GM03348 (cell line): ENCODE results near the gene UNC45B.
"Not testable (repeated sequence)": the region's sequence is repeated elsewhere in the genome, so short reads cannot be mapped to it uniquely, and the experiment has no call there.

Experiments used
- DNase-seq: peaks from one replicate; pipeline ENCODE4 v3.0.0; 2012; ENCODE audit warnings: low spot score

Gene UNC45B

DNA sequence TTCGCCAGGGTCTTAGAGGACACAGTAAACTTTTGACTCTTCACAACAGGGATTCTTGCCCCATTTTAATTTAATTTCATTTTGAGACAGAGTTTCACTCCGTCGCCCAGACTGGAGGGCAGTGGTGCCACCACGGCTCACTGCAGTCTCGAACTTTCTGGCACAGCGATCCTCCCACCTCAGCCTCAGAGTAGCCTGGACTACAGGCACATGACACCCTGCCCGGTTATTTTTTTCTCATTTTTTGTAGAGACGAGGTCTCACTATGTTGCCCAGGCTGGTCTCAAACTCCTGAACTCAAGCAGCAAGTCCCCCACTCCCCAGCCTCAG, 5.2 kb upstream of the UNC45B start:
- no peak for DNase-seq

DNA sequence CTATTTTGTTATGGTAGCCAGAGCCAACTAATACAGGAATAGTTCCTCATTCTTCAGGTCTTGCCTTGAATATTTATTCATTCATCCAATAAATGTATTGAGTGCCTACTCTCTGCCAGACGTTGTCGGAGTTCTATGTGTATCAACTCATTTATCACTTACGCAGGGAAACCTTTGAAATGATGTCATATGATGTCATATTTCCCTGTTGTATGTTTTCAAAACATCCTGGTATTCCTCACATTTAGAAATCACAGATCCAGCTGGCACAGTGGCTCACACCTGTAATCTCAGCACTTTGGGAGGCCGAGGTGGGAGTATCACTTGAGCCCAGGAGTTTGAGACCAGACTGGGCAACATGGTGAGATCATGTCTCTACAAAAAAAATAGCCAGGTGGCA, 2.8 kb upstream of the UNC45B start:
- DNase-seq: no peak

DNA sequence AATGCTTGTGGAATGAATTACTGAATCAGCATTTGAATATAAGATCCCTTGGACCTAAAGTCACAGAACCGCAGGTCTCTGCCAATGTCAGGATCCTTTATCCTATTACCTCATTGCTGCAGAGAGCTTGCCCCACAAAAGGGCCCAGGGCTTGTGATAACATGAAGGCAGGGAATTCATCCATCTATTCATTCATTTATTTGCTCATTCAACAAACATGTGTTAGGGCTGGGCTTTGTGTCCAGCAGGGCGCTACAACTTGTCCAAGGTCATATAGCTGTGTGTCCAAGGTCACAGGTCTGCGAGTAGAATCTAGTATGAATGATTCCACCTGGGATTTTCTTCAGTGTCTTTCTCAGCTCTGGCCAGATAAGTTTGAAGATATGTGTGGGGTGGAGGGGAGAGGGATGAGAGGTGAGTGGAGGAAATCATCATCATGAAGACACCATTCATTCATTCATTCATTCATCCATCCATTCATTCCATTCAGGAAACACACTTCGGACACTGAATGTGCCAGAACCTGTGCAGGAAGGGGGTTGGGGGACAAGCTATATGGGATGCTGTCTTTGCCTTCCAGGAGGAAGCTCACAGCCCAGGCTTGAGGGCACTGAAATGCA, 1.3 kb upstream of the UNC45B start:
- no peak for DNase-seq

DNA sequence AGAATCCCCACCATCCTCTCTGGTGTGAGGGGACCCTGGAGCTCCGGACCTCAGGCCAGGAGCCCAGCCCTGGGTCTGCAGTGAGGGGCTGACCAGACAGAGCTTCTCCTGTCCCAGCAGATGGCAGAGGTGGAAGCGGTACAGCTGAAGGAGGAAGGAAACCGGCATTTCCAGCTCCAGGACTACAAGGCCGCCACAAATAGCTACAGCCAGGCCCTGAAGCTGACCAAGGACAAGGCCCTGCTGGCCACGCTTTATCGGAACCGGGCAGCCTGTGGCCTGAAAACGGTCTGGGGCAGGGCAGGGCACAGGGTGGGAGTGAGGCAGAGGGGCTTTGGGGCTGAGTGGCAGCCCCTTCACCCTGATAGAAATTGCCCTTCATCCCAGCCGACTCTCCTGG, 527 bp downstream of the UNC45B start:
- no peak for DNase-seq

DNA sequence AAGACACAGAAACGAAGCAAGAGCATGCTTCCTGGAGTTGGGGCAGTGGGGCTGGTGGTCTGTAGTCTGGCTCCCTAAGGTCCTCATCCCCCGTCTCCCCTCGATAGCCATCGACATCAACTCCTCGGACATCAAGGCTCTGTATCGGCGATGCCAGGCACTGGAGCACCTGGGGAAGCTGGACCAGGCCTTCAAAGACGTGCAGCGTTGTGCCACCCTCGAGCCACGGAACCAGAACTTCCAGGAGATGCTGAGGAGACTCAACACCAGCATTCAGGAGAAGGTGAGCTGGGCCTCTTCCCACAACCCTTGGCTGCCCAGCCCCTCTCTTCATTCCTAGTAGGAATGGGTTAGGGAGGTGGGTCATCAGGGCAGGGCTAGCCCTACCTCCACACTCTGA, 2.3 kb downstream of the UNC45B start:
- DNase-seq: no peak

DNA sequence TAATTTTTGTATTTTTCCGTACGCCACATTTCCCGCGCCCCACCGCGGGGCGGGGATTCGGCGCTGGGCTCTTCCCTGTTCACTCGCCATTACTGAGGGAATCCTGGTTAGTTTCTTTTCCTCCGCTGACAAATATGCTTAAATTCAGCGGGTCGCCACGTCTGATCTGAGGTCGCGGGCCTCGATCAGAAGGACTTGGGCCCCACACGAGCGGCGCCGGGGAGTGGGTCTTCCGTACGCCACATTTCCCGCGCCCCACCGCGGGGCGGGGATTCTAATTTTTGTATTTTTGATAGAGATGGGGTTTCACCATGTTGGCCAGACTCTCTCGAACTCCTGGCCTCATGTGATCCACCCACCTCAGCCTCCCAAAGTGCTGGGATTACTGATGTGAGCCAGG, 3.5 kb downstream of the UNC45B start:
- not testable (repeated sequence) for DNase-seq

DNA sequence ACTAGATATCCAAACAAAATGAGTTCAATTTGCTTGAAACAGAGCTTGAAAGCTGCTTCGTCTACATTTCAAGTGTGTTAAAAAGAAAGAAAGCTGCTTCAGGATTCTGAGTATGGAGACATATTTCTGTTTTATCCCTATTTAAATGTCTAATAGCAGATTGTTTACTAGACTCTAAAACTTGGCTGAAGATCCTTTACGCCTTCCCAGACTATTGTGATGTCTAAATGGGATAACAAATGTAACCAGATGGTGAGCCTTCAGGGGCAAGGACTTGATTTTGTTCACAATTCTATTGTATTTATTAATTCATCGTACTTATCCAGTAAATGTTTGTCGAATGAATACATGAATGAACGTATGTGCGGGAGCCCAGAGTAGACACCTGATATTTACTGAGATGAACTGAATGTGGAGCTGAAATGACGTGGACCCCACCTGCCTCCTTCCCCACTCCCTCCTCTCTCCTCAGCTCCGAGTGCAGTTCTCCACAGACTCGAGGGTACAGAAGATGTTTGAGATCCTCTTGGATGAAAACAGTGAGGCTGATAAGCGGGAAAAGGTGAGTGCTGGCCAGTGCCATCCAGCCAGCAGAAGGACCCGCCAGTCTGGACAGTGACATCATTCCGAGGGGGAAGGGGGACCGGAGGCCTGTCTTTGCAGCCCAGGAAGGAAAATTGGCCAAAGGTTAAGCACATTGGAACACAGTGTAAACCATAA, 5.0 kb downstream of the UNC45B start:
- DNase-seq: no peak

DNA sequence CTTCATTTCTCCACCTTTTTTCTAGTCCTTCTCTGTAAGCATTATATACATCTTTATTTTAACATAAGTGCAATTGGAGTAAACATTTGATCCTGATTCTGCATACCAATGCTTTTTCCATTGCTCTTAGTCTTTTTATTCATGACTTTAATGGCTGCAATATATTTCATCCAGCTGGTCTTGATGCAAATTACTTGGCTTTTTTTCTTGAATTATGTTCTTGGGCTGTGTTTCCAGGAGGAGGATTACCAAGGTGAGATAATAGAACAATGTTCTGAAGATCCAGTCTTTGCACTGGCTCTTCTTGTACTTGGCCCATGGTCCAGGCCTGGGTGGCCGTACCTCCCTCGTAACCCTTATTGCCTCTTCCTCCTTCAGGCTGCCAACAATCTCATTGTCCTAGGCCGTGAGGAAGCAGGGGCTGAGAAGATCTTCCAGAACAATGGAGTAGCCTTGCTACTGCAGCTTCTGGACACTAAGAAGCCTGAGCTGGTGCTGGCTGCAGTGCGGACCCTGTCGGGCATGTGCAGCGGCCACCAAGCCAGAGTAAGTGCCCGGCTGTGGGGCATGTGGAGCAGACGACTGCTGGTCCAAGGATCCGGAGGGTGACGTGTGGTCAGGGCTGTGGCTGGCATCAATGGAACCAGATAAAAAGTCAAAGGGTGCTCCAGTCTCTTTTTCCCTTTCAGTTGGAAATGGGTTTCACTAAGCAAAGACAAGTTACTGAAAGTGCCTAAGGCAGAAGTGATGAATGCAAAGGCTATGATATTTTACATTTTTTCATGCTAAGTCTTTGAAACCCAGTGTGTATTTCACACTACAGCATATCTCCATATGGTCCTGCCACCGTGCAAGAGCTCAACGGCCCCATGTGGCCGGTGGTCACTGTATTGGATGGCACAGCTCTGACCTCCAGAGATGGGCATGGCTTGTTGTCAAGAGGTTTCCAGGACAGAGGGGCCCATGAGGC, 6.9 kb downstream of the UNC45B start:
- DNase-seq: no peak

DNA sequence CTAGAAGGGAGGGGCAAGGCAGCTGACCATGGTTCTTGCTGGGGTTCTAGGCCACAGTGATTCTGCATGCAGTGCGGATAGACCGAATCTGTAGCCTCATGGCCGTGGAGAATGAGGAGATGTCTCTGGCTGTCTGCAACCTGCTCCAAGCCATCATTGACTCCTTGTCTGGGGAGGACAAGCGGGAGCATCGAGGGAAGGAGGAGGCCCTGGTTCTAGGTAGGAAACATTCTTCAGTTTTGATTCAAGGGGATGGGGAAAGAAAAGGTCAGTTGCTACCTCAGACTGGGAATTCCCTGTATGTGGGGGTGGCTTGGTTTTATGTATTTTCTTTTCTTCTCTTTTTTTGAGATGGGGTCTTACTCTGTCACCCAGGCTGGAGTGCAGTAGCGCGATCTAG, 7.6 kb downstream of the UNC45B start:
- no peak for DNase-seq

DNA sequence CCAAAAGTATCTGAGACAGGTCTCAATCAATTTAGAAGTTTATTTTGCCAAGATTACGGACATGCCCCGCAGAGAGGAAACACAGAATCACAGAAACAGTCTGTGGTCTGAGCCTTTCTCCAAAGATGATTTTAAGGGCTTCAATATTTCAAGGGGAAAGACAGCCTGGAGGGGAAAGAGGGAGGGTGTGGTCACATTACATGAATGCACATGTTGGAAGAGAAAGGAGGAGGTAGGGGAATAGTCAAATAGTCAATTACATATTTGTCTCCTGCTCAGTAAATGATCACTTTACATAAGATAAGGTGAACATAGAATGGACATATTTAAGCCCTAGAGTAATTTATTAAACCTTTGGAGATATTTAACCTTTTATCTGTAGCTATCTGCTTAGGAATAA, 12.3 kb downstream of the UNC45B start:
- no peak for DNase-seq

DNA sequence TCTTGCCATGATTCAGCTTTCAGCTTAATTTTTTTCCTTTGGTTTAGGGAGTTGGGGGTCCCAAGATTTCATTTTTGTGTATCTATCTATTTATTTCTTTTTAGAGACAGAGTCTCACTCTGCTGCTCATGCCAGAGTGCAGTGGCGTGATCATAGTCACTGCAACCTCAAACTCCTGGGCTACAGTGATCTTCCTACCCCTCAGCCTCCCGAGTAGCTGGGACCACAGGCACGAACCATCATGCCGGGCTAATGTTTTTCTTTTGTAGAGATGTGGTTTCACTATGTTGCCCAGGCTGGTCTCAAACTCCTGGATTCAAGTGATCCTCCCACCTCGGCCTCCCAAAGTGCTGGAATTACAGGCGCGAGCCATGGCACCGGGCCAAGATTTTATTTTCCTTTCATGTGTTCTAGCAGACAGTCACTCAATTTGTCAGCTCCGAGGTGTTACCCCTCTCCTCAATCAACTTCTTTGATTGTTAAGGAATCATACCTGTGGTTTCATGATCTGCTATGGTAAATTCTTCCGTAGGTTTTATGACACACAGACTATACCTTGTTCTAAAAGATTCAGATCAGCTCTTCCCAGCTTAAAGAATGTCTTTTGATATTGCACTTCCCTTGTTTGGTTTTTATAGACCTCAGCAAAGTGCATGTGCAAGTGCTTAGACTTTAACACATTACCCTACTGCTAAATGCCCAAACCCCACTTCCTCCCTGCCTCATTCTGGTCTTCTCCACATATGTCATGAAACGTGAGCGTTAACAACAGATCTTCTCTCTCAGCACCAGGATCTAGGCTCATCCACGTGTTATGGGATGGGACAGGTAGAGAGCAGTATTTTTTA, 13.0 kb downstream of the UNC45B start:
- no peak for DNase-seq

DNA sequence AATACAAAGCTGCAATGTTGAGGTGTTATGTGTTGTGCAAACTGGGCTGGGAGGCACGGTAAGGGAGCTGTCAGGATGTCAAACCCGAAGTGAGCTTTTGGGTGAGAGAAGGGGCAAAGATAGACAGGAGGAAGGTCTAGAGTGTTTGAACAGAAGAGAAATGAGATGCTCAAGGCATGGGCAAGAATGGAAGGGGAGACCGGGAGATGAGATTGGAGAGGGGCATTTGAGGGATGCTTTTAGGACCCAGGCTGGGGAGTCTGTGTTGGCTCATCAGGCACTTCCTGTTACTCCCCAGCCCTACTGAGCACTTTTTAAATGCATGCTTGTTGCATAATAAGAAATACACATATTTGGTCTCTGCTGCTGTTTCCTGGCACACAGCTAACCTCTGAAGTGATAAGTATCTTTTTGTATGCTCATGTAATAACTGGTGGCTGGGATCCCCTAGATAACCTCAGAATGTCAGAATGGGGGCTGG, 13.7 kb downstream of the UNC45B start:
- DNase-seq: no peak

DNA sequence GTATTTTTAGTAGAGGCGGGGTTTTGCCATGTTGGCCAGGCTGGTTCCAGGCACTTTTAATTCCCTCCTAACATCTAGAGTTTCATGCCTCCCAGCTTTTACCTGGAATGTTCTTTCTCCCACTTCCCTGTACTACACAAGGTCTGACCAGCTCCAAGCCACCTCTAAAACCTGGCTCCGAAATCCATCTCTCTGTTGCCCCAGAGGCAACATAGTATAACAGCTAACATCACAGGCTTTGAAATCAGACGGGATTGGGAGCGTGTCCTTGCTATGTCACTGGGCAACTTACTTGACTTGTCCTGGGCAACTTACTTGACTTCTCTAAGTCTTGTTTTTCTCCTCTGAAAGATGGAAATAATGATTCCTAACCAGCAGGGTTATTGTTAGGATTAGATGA, 15.1 kb downstream of the UNC45B start:
- DNase-seq: no peak

DNA sequence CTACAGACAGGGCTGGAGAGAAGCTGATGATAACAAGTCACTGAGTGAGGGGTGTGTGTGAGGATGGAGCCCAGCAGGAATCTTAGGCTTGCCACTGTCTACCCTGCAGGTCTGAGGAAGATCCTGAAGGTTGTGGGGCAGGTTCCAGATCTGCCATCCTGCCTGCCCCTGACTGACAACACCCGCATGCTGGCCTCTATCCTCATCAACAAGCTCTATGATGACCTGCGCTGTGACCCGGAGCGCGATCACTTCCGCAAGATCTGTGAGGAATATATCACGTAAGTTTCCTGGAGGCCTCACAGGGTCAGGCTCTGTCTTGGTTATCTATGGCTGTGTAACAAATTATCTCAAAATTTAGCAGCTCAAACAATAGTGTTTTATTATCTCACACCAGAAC, 16.3 kb downstream of the UNC45B start:
- DNase-seq: no peak

DNA sequence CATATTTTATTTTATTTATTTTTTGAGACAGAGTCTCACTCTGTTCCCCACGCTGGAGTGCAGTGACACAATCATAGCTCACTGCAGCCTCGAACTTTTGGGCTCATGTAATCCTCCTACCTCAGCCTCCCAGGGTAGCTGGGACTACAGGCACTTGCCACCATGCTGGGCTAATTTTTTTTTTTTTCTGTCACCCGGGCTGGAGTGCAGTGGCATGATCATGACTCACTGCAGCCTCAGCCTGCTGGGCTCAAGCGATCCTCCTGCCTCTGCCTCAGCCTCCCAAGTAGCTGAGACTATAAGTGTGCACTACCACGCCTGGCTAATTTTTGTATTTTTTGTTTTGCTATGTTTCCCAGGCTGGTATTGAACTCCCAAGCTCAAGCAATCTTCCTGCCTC, 17.1 kb downstream of the UNC45B start:
- DNase-seq: no peak

DNA sequence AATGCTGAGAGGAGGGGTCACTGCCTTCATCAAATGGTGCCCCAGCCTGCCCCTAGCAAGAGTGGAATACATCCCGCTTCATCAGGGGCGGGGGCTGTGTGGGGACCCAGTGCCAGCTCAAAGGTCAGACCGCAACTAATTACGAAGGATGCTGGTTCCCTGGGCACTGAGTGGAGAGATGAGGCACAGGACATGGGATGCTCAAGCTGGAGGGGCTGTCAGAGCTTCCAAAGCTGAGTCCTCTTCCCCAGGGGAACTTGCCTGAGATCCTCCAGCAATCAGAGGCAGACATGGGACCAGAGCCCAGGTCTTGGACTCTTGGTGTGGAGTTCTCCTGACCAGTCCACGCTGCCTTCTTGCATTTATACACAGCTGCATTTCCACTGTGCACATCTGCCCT, 18.9 kb downstream of the UNC45B start:
- DNase-seq: no peak

DNA sequence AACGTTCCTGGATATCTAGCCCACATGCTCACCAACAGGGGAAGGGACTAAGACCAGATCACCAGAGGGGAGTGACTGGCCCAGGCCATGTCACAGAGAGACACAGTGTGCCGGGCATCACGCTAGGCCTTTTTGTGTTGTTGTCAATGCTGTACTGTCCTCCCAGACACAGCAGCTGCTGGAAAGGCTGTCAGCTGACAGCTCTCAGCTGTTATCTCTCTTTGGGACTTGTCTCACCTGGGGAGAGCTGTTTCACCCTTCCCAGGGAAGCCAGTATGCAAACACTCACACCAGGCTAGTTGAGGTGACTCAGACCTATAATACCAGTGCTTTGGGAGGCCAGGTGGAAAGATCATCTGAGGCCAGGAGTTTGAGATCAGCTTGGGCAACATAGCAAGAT, 19.4 kb downstream of the UNC45B start:
- DNase-seq: no peak

DNA sequence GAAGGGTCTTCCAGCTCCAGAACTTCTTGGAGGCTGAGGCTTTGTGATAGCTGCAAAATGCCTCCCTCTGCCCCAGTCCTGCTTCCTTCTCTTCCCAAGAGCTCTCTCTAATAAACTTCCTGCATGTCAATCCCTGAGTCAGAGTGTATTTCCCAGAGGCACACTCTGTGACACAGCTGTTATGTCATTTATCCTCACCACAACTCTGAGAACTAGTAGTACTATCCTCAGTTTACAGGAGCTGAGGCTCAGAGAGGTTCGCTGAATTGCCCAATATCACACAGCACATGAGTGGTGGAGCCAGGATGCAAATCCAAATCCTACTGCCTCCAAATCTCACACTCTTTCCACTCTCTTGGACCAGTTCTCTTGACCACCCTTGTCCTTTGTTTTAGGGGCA, 20.0 kb downstream of the UNC45B start:
- no peak for DNase-seq

DNA sequence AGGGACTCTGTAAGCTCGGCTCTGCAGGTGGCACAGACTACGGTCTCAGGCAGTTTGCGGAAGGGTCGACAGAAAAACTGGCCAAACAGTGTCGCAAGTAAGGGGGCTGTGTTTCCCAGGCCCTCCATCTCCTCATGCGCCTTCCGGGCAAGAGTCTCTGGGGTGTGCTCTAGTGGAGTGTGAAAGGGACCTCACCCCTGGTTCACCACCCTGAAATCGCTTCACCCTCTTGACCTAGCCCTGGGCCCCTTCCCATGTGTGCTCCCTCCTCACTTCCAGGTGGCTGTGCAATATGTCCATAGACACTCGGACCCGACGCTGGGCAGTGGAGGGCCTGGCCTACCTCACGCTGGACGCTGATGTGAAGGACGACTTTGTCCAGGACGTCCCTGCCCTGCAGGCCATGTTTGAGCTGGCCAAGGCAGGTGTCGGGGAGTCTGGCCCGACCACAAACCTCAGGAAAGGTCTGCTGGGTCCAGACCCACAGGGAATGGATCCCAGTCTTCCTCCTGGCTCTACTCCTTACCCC, 22.3 kb downstream of the UNC45B start:
- DNase-seq: no peak

DNA sequence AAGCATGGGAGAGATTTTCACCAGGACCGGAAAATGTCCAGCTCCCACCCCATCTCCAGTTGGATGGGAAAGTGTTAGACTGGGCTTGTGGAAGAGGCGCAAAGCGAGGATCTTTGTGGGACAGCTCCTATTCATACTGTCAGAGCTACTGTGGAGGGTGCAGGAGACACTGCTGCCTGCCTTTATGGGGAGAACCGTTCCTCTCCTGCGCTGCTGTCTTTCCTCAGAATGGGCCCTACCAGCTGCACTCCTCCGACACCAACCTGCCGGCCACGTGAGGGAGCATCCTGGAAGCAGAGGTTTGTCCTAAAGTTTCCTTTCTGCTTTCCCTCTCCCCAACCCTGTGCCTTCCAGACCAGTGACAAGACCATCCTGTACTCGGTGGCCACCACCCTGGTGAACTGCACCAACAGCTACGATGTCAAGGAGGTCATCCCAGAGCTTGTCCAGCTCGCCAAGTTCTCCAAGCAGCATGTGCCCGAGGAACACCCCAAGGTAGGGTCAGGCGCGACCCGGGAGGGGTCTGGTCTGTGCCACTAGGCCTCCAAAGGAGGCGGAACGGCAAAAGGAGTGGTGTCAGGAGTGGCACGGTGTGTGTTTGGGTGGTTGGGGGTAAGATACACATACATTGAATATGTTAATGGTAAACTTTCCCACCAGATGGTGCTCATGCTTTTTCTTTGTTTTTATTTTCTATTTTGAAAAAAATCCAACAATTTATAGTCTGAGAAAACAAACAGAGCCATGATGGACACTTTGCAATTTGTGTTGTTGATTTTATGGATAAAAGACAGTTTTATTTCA, 23.6 kb downstream of the UNC45B start:
- DNase-seq: peak; percentile 79

DNA sequence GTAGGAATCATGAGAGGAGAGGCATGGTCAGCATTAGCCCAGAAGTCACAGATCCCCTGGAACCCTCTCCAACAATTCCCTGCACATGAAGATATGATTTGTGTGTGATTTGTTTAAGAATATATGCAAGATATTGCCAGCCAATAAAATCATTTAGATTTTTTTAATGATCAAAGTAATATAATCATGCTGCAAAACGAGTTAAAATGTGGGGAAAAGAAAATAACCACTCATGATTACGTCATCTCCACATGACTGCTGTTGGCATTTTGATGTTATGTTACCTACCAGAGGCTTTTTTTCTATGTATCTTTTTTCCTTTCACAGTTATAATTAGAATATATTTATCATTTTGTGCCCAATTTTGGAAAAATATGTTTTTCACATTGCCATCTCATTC, 24.2 kb downstream of the UNC45B start:
- DNase-seq: peak; percentile 33
